K562 (cell line): ENCODE results near the gene CPTP. TPM values are rescaled to one million over a fixed set of nuclear protein-coding genes. Genes with fewer than 3 reads are reported as not detected.
A peak's percentile ranks its signal among the peaks of the same experiment; 100 is the strongest.

ENCODE experiments used
- ATAC-seq: fragments of 200-7000 bp; cut with Tn5 transposase; 3 replicates; pipeline ENCODE4 v1.9.1; 2020; ENCODE audit warnings: moderate library complexity
- BruUV-seq: library from RNA; stranded (reverse); fragments of 400-500 nt; replicated peaks from 2 replicates; lab custom pipeline; 2021; lab: Mats Ljungman, UMichigan
- CTCF ChIA-PET: fragments of 300-600 bp; formaldehyde crosslinking; extraction: SDS; loops from one replicate; lab custom pipeline; 2021; ENCODE audit warnings: low intra/inter-chr PET ratio; lab: Yijun Ruan, JAX
- POLR2A ChIA-PET: fragments of 300-600, 350-650 bp; sonication (Branson Sonifier 250); formaldehyde crosslinking; extraction: SDS; loops from one replicate; lab custom pipeline; 2021; ENCODE audit warnings: antibody characterized with exemption, inconsistent platforms; lab: Yijun Ruan, JAX
- DNase-seq, 4 experiments: peaks; one replicate each; pipeline versions ENCODE4 v3.0.0 to v3.0.0-alpha.2; 2011 to 2018; ENCODE audit warnings: low spot score in 3 of 4, mixed read lengths in 3 of 4; ENCODE audit errors: extremely low read depth in 1 of 4
- FAIRE-seq: peaks from 2 replicates; lab custom pipeline; 2011; peaks lifted over from hg19 to GRCh38; lab: Jason Lieb, UNC
- H2AFZ ChIP-seq: 2 replicates; pipeline ENCODE4 v1.6.0; 2011; ENCODE audit warnings: low read depth, low read length, control low read depth, inconsistent platforms
- H3K27ac ChIP-seq: fragments of 200-600 bp; 3 replicates; pipeline ENCODE4 v1.8.0; 2011; ENCODE audit warnings: low read depth, mild to moderate bottlenecking, control low read depth, inconsistent platforms, low read length, moderate library complexity, mixed read lengths; ENCODE audit errors: extremely low read depth
- H3K27me3 ChIP-seq, 2 experiments: fragments of 300-600 bp in 1 of 2; 2 replicates in 1 of 2; 3 replicates in 1 of 2; pipeline versions ENCODE4 v1.6.0 to v1.8.0; 2011; ENCODE audit warnings: inconsistent platforms in 2 of 2, low read length in 2 of 2, mild to moderate bottlenecking in 1 of 2, mixed read lengths in 1 of 2, moderate library complexity in 1 of 2; ENCODE audit not compliant: control insufficient read depth in 2 of 2, insufficient read depth in 2 of 2
- H3K36me3 ChIP-seq: fragments of 300-600 bp; 3 replicates; pipeline ENCODE4 v1.8.0; 2011; ENCODE audit warnings: mild to moderate bottlenecking, low read length, inconsistent platforms; ENCODE audit not compliant: control insufficient read depth, insufficient read depth
- H3K4me1 ChIP-seq, 2 experiments: fragments of 200-600 bp in 1 of 2; replicated peaks in 1 of 2; 2 replicates in 1 of 2; 3 replicates in 1 of 2; pipeline versions ENCODE4 v1.5.1 to v1.8.0; 2011; ENCODE audit warnings: inconsistent platforms in 2 of 2, low read length in 2 of 2, mild to moderate bottlenecking in 1 of 2, mixed read lengths in 1 of 2, moderate library complexity in 1 of 2; ENCODE audit not compliant: control insufficient read depth in 2 of 2, insufficient read depth in 2 of 2
- H3K4me2 ChIP-seq: 2 replicates; pipeline ENCODE4 v1.6.1; 2011; ENCODE audit warnings: low read length, control low read depth, inconsistent platforms, mixed read lengths; ENCODE audit not compliant: insufficient read depth
- H3K4me3 ChIP-seq: fragments of 200-600 bp; sonication (generic), shearing (Covaris generic); 2 replicates; pipeline ENCODE4 v1.5.1; 2016; ENCODE audit warnings: control low read depth, inconsistent platforms
- H3K79me2 ChIP-seq: fragments of 200-600 bp; 3 replicates; pipeline ENCODE4 v1.8.0; 2011; ENCODE audit warnings: low read length, inconsistent platforms; ENCODE audit not compliant: control insufficient read depth, insufficient read depth
- H3K9ac ChIP-seq, 2 experiments: 2 replicates each; pipeline versions ENCODE4 v1.6.0 to v1.6.1; 2011; ENCODE audit warnings: low read depth in 2 of 2, low read length in 2 of 2, control low read depth in 1 of 2, inconsistent platforms in 1 of 2, mild to moderate bottlenecking in 1 of 2, mixed read lengths in 1 of 2; ENCODE audit not compliant: insufficient read depth in 1 of 2
- H3K9me1 ChIP-seq: one replicate; pipeline ENCODE4 v1.6.0; 2011; ENCODE audit warnings: inconsistent platforms, mild to moderate bottlenecking, low read length, moderate library complexity; ENCODE audit not compliant: control insufficient read depth, insufficient read depth
- H3K9me3 ChIP-seq: replicated peaks from 2 replicates; pipeline ENCODE4 v1.5.1; 2011; ENCODE audit warnings: low read depth, low read length, inconsistent platforms; ENCODE audit not compliant: control insufficient read depth, insufficient read depth
- H4K20me1 ChIP-seq: replicated peaks from 2 replicates; pipeline ENCODE4 v1.6.1; 2011; ENCODE audit warnings: low read length, inconsistent platforms, mixed read lengths; ENCODE audit not compliant: control insufficient read depth, insufficient read depth
- ARHGAP35 ChIP-seq: fragments of 450-650 bp; IDR thresholded peaks from 2 replicates; pipeline ENCODE4 v1.6.1; 2018; ENCODE audit not compliant: partially characterized antibody
- BRCA1 ChIP-seq, 2 experiments: fragments of 450-650 bp in 1 of 2; sonication (generic) in 1 of 2; formaldehyde crosslinking in 1 of 2; IDR thresholded peaks; 2 replicates each; pipeline versions ENCODE4 v1.5.0 to v1.6.1; 2017 to 2020; ENCODE audit warnings: mild to moderate bottlenecking in 1 of 2, missing genetic modification reagents in 1 of 2
- CBX8 ChIP-seq: fragments of 200-600 bp; sonication (generic); IDR thresholded peaks from 2 replicates; pipeline ENCODE4 v1.6.1; 2012; ENCODE audit warnings: borderline replicate concordance, mixed run types, low read depth, mild to moderate bottlenecking, moderate library complexity, mixed read lengths, low read length, control low read depth, inconsistent platforms; ENCODE audit not compliant: poor library complexity, severe bottlenecking; ENCODE audit errors: extremely low read depth
- HDGF ChIP-seq: fragments of 450-650 bp; IDR thresholded peaks from 2 replicates; pipeline ENCODE4 v1.6.1; 2016
- HIVEP1 ChIP-seq: fragments of 250-450 bp; sonication (Bioruptor Pico); IDR thresholded peaks from 2 replicates; pipeline ENCODE4 v1.4.0; 2020; ENCODE audit warnings: mild to moderate bottlenecking
- JUN ChIP-seq, 2 experiments: sonication (generic) in 1 of 2; formaldehyde crosslinking in 1 of 2; IDR thresholded peaks; 2 replicates each; pipeline versions ENCODE4 v1.6.1 to v1.8.0; 2012 to 2022; ENCODE audit warnings: borderline replicate concordance in 2 of 2, mild to moderate bottlenecking in 2 of 2, improper control_type of control experiment in 1 of 2, low read depth in 1 of 2, low read length in 1 of 2, missing genetic modification reagents in 1 of 2
- JUNB ChIP-seq: fragments of 450-650 bp; formaldehyde crosslinking; conservative IDR thresholded peaks from 2 replicates; pipeline ENCODE4 v1.4.0; 2020; ENCODE audit warnings: mild to moderate bottlenecking
- KLF10 ChIP-seq: fragments of 250-450 bp; sonication (Bioruptor Pico); IDR thresholded peaks from 2 replicates; pipeline ENCODE4 v1.6.1; 2021; ENCODE audit warnings: matching md5 sums
- RCOR1 ChIP-seq, 2 experiments: IDR thresholded peaks; 2 replicates each; pipeline ENCODE4 v1.6.1; 2012; ENCODE audit warnings: low read depth in 2 of 2, low read length in 2 of 2, borderline replicate concordance in 1 of 2, improper control_type of control experiment in 1 of 2
- SIN3A ChIP-seq, 2 experiments: fragments of 150-350 bp in 1 of 2; IDR thresholded peaks; 2 replicates each; pipeline ENCODE4 v1.6.1; 2011 to 2016; ENCODE audit warnings: borderline replicate concordance in 2 of 2, low read depth in 2 of 2, low read length in 2 of 2, mild to moderate bottlenecking in 2 of 2, moderate library complexity in 2 of 2; ENCODE audit not compliant: control insufficient read depth in 1 of 2
- SNIP1 ChIP-seq: fragments of 450-650 bp; IDR thresholded peaks from 2 replicates; pipeline ENCODE4 v1.7.1; 2017; ENCODE audit warnings: low read depth, mild to moderate bottlenecking
- TSC22D4 ChIP-seq: fragments of 450-650 bp; IDR thresholded peaks from 2 replicates; pipeline ENCODE4 v1.6.1; 2016; ENCODE audit warnings: missing genetic modification characterization, missing biosample characterization, control low read depth
- ZFX ChIP-seq: sonication (generic); formaldehyde crosslinking; IDR thresholded peaks from 2 replicates; pipeline ENCODE4 v1.8.0; 2022; ENCODE audit warnings: mild to moderate bottlenecking, missing genetic modification reagents, moderate library complexity
- ZNF277 ChIP-seq: fragments of 250-450 bp; sonication (Bioruptor Pico); IDR thresholded peaks from 2 replicates; pipeline ENCODE4 v1.8.0; 2022; ENCODE audit warnings: inconsistent platforms, mild to moderate bottlenecking, moderate library complexity, borderline replicate concordance
- ZNF282 ChIP-seq: sonication (generic); formaldehyde crosslinking; IDR thresholded peaks from 2 replicates; pipeline ENCODE4 v1.8.1; 2023; ENCODE audit warnings: missing genetic modification reagents
- WGBS: fragments of 100-300 bp; shearing (Covaris generic); methylation state at CpG from one replicate; pipeline ENCODE4 v1.1.6; 2016; ENCODE audit warnings: low coverage, mixed read lengths; ENCODE audit not compliant: insufficient coverage; ENCODE audit errors: missing lambda C conversion rate; 5-methylcytosine and 5-hydroxymethylcytosine counted together
- in situ Hi-C: fragments of 300-500 bp; cut with MboI; formaldehyde crosslinking; loops from 4 replicates; pipeline ENCODE4 v1.15.0; 2018; ENCODE audit warnings: inconsistent platforms, mixed read lengths
- intact Hi-C: fragments of 100-400 bp; cut with micrococcal nuclease; formaldehyde crosslinking; loops from 2 replicates; pipeline ENCODE4 v1.14.2; 2022
- polyA plus RNA-seq, 8 experiments: library from polyadenylated mRNA; depleted of rRNA in 4 of 8; stranded (reverse) in 5 of 8; unstranded in 3 of 8; fragments of >200 nt; fragmentation: Nextera tagmentation in 2 of 8; fragmentation: Illumina TruSeq in 1 of 8; extraction: Ambion mirVana in 2 of 8; extraction: Trizol in 1 of 8; gene quantifications; 2 replicates each; pipeline versions ENCODE4 v1.2.1 to v1.2.3, GENCODE V29; 2011 to 2014; ENCODE audit warnings: inconsistent platforms in 1 of 8, missing spikeins in 1 of 8
- total RNA-seq, 7 experiments: library from RNA; depleted of rRNA in 6 of 7; stranded (reverse); fragments of >200 nt in 6 of 7; fragmentation: Illumina TruSeq in 2 of 7; extraction: Trizol in 2 of 7; gene quantifications; 2 replicates each; pipeline versions ENCODE4 v1.2.1 to v1.2.3, GENCODE V29; 2011 to 2021; ENCODE audit warnings: low replicate concordance in 1 of 7
- TF ChIP-seq, protein P1 (sequence below): fragments of 250-450 bp; sonication (Bioruptor Pico); IDR thresholded peaks from 2 replicates; pipeline ENCODE4 v1.8.0; 2022; ENCODE audit warnings: moderate library complexity, mild to moderate bottlenecking, inconsistent platforms
- TF ChIP-seq, protein P2 (sequence below): fragments of 450-650 bp; formaldehyde crosslinking; IDR thresholded peaks from 2 replicates; pipeline ENCODE4 v1.4.0; 2020; ENCODE audit warnings: mild to moderate bottlenecking, moderate library complexity

Gene CPTP
- total and polyA plus RNA-seq, 9 of the 15 experiments (the other 6 are each of a cell fraction or from before 2014, with no cell fraction given) = 0.11 to 25.8 (median 3.5) TPM

DNA sequence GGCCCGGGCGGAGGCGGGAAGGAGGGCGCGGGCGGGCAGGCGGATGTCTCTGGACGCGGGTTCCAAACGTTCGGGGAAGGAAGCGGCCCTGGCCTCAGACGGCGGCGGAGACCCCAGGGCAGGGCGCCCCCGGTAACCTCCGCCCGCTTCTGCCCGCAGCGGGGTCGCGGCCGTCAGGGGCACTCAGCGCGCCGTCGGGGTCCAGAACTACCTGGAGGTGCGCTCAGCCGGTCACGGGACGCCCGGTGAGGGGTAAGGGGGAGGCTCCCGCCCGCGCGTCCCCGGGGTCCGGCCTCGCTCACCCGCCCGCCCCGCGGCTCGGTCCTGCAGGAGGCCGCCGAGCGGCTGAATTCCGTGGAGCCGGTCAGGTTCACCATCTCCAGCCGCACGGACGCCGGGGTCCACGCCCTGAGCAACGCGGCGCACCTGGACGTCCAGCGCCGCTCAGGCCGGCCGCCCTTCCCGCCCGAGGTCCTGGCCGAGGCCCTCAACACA is 15.8 kb upstream of the CPTP start:
- peaks cover 47% of the 10 kb centered on the region for H3K36me3 ChIP-seq
- DNase-seq (peak in 2 of 4 experiments; percentile 56 to 61), FAIRE-seq (no peak), ATAC-seq (peak; percentile 2)
- intact Hi-C loops = loop anchor here (2.0 to 10.0 kb wide), 3 partner anchors 16 to 916 kb away; partner anchors contain the start of genes AURKAIP1, CPTP, INTS11 and SKI
- in situ Hi-C loops = no loop called here
- H3K4me3 ChIP-seq = peak overlapping the region; percentile 94
- H3K9me3 ChIP-seq = no peaks in the 10 kb centered on the region
- POLR2A ChIA-PET = interaction anchor here (0.9 to 1.3 kb wide), 4 partner anchors 17 to 197 kb away, joined by 3 to 4 read pairs (median 3); no protein-coding TSS in a partner anchor
- peaks cover 54% of the 10 kb centered on the region for H3K79me2 ChIP-seq
- peak overlapping the region; percentile 88 for H3K4me2 ChIP-seq
- H4K20me1 ChIP-seq = peaks cover 23% of the 10 kb centered on the region
- under 1% methylated on average over 43 of the region's 66 CpGs for WGBS
- BruUV-seq = TSS peak; percentile 67
- H2AFZ ChIP-seq = peak overlapping the region; percentile 68
- H3K27me3 ChIP-seq = no peaks in the 10 kb centered on the region
- H3K9me1 ChIP-seq = peaks cover 5% of the 10 kb centered on the region
- CTCF ChIA-PET = no interaction called here
- peaks cover 40 to 97% of the 10 kb centered on the region in 2 experiments for H3K4me1 ChIP-seq
- peak overlapping the region; percentile 96 for H3K27ac ChIP-seq
- peak overlapping the region; percentile 87 to 97 for H3K9ac ChIP-seq
- TF ChIP-seq, protein P1, sequence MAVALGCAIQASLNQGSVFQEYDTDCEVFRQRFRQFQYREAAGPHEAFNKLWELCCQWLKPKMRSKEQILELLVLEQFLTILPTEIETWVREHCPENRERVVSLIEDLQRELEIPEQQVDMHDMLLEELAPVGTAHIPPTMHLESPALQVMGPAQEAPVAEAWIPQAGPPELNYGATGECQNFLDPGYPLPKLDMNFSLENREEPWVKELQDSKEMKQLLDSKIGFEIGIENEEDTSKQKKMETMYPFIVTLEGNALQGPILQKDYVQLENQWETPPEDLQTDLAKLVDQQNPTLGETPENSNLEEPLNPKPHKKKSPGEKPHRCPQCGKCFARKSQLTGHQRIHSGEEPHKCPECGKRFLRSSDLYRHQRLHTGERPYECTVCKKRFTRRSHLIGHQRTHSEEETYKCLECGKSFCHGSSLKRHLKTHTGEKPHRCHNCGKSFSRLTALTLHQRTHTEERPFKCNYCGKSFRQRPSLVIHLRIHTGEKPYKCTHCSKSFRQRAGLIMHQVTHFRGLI (CRISPR knock-in tag) = no peak
- TF ChIP-seq HIVEP1 = no peak
- TF ChIP-seq ZFX (CRISPR knock-in tag) = 0 out of 2 replicates have a peak, but pooled peaks have one; percentile 9
- TF ChIP-seq JUN (IDR thresholded peaks at IDR 0.05; ENCODE audit: borderline replicate concordance, low read depth, low read length) = no peak
- peak; percentile 18; the same call in 1 of the 2 replicates for TF ChIP-seq JUN (CRISPR knock-in tag; IDR thresholded peaks at IDR 0.05; ENCODE audit: borderline replicate concordance)
- TF ChIP-seq ZNF277 (CRISPR knock-in tag) = no peak
- TF ChIP-seq TSC22D4 = no peak
- TF ChIP-seq JUNB (CRISPR knock-in tag) = no peak
- no peak for TF ChIP-seq CBX8
- TF ChIP-seq ARHGAP35 = no peak
- TF ChIP-seq ZNF282 (CRISPR knock-in tag) = 0 out of 2 replicates have a peak, but pooled peaks have one; percentile 41
- peak; percentile 20 to 84; a peak in 1 of 4 replicates for TF ChIP-seq SIN3A (IDR thresholded peaks at IDR 0.05; ENCODE audit: borderline replicate concordance in 2 of 2, control insufficient read depth in 1 of 2, low read depth in 2 of 2, low read length in 2 of 2)
- no peak for TF ChIP-seq RCOR1 (IDR thresholded peaks at IDR 0.05; ENCODE audit: borderline replicate concordance in 1 of 2, low read depth in 2 of 2, low read length in 2 of 2)
- no peak for TF ChIP-seq KLF10 (CRISPR knock-in tag)
- TF ChIP-seq, protein P2, sequence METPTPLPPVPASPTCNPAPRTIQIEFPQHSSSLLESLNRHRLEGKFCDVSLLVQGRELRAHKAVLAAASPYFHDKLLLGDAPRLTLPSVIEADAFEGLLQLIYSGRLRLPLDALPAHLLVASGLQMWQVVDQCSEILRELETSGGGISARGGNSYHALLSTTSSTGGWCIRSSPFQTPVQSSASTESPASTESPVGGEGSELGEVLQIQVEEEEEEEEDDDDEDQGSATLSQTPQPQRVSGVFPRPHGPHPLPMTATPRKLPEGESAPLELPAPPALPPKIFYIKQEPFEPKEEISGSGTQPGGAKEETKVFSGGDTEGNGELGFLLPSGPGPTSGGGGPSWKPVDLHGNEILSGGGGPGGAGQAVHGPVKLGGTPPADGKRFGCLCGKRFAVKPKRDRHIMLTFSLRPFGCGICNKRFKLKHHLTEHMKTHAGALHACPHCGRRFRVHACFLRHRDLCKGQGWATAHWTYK (CRISPR knock-in tag) = peak; percentile 65; the same call in 1 of the 2 replicates
- no peak for TF ChIP-seq SNIP1
- no peak for TF ChIP-seq BRCA1 (IDR thresholded peaks at IDR 0.05)
- TF ChIP-seq BRCA1 (CRISPR knock-in tag; IDR thresholded peaks at IDR 0.05) = no peak
- no peak for TF ChIP-seq HDGF
